OCI-LY7 (cell line): ENCODE results near the gene MED27.

Experiments
- CTCF ChIP-seq: fragments of 200-600 bp; sonication (generic); conservative IDR thresholded peaks from 2 replicates; pipeline ENCODE4 v1.5.1; 2014; ENCODE audit warnings: mild to moderate bottlenecking, antibody characterized with exemption, low read length, moderate library complexity, mixed read lengths
- EZH2phosphoT487 ChIP-seq: fragments of 200-600 bp; sonication (generic); IDR thresholded peaks from 2 replicates; pipeline ENCODE4 v1.6.1; 2018; ENCODE audit warnings: low read depth, borderline replicate concordance, mild to moderate bottlenecking, mixed run types, antibody characterized with exemption, low read length, moderate library complexity, mixed read lengths

GRCh38 chr9:132042324-132042723, 37.3 kb downstream of the MED27 start:
- TF ChIP-seq CTCF (no peak), EZH2phosphoT487 (no peak)
